ENCODE results near the gene MOV10L1.
"Not testable (repeated sequence)": the region's sequence is repeated elsewhere in the genome, so short reads cannot be mapped to it uniquely, and the experiment has no call there.

Gene MOV10L1

DNA sequence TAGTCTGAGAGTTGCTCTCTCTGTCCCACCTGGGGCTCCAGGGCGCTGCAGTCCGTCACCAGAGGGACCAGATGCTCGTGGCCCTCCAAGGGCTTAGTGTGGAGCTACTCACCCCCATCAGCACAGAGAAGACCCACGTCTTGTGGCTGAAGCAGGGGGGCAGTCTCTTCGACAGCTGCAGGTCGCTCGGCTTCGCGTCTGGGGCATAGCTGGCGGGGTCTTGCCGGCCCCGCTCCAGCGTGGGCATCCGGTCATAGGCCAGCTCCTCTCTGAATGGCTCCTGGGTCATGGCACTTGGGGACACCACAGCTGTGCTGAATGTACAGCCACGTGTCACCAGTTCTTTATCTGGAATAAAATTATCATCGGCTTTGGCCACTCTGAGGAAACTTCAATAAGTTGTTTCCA, 5.2 kb upstream of the MOV10L1 start:
- no peak for TF ChIP-seq CTCF (conservative IDR thresholded peaks at IDR 0.05; ENCODE audit: control insufficient read depth, insufficient read depth, low read depth, low read length)
- DNase-seq (ENCODE audit: low read depth), result no peak
- H3K4me3 ChIP-seq (ENCODE audit: control insufficient read depth, low read depth, low read length), result no peak overlapping the region

- no peak for DNase-seq (ENCODE audit: low read depth)
- no peak for TF ChIP-seq CTCF (conservative IDR thresholded peaks at IDR 0.05; ENCODE audit: control insufficient read depth, insufficient read depth, low read depth, low read length)
- no peak within 1 kb of the TSS for H3K4me3 ChIP-seq (ENCODE audit: control insufficient read depth, low read depth, low read length)
Measured at GRCh38 chr22:50085211-50085972, 4.4 kb upstream of the MOV10L1 start, which contains the start of gene MLC1. Gene MLC1 (minus strand): TSS chr22:50085426. CDS start chr22:50084902, 524 bp downstream.

GRCh38 chr22:50086526-50086925, 3.3 kb upstream of the MOV10L1 start:
- peak; percentile 40 for DNase-seq (ENCODE audit: low read depth)
- TF ChIP-seq CTCF (conservative IDR thresholded peaks at IDR 0.05; ENCODE audit: control insufficient read depth, insufficient read depth, low read depth, low read length), result no peak
- H3K4me3 ChIP-seq (ENCODE audit: control insufficient read depth, low read depth, low read length), result no peak overlapping the region

DNA sequence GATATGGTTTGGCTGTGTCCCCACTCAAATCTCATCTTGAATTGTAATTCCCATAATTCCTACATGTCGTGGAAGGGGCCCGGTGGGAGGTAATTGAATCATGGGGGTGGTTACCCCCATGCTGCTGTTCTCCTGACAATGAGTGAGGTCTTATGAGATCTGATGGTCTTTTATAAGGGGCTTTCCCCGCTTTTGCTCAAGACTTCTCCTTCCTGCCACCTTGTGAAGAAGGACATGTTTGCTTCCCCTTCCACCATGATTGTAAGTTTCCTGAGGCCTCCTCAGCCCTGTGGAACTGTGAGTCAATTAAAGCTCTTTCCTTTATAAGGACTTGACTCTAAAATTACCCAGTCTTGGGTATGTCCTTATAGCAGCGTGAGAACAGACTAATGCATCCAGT, 2.8 kb upstream of the MOV10L1 start:
- H3K4me3 ChIP-seq (ENCODE audit: control insufficient read depth, low read depth, low read length); DNase-seq (ENCODE audit: low read depth): not testable (repeated sequence)

DNA sequence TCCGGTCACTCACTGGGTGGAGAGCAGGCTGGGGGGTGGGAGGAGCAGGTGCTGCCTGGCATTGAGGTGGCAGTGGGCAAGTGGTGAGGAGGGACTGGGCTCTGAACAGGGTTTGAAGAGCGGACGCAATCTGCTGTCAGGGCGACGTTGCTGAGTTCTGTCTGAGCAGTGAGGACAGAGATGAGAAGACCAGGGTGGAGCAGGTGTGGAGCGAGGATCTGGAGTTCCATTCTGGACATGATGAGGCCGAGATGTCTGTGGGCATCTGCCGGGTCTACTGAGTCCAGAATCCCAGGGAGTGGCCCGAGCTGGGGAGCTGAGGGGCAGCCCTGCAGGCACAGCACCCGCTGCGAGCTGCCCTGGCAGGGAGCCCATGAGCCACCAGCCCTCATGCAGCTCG, 2.2 kb upstream of the MOV10L1 start:
- H3K4me3 ChIP-seq (ENCODE audit: control insufficient read depth, low read depth, low read length), result no peak overlapping the region
- no peak for TF ChIP-seq CTCF (conservative IDR thresholded peaks at IDR 0.05; ENCODE audit: control insufficient read depth, insufficient read depth, low read depth, low read length)
- DNase-seq (ENCODE audit: low read depth), result no peak

- TF ChIP-seq CTCF (conservative IDR thresholded peaks at IDR 0.05; ENCODE audit: control insufficient read depth, insufficient read depth, low read depth, low read length), result no peak
- no peak for DNase-seq (ENCODE audit: low read depth)
- H3K4me3 ChIP-seq (ENCODE audit: control insufficient read depth, low read depth, low read length), result no peak overlapping the region
Measured at GRCh38 chr22:50088096-50088495, 1.7 kb upstream of the MOV10L1 start.

DNA sequence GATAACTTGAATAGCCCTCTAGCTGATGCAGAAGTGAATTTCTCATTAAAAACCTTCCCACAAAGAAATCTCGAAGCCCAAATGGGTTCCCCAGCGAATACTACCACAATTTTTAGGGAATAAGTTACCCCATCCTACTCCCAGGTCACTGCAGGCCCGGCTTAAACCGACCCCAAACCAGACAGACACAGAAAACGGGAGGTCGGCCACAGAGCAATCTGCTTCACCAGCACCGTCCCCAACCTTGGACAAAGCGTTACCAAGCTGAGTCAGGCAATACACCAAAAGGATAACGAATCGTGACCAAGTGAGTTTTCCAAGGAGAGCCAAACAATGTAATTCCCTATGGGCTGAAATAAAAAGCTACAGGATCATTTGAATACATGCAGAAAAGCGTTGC, 575 bp upstream of the MOV10L1 start:
- no peak for TF ChIP-seq CTCF (conservative IDR thresholded peaks at IDR 0.05; ENCODE audit: control insufficient read depth, insufficient read depth, low read depth, low read length)
- no peak for DNase-seq (ENCODE audit: low read depth)

More for the DNA sequence above, 575 bp upstream of the MOV10L1 start:
- H3K4me3 ChIP-seq (ENCODE audit: control insufficient read depth, low read depth, low read length), result no peak overlapping the region
